Psoas muscle (tissue), 8 donors: ENCODE measurements around the gene PARP12. TPM values are rescaled to one million over a fixed set of nuclear protein-coding genes. Genes with fewer than 3 reads are reported as not detected.

Source experiments
- ATAC-seq, 4 donors: fragments of 200-7000 bp; cut with Tn5 transposase; one replicate each; pipeline ENCODE4 v1.9.1; 2020; ENCODE audit warnings: moderate library complexity in 3 of 4, mild to moderate bottlenecking in 2 of 4
- DNase-seq, 2 donors: peaks; one replicate each; pipeline ENCODE4 v3.0.0-alpha.2; 2020
- H3K27ac ChIP-seq: fragments of 200-600 bp; one replicate; pipeline ENCODE4 v1.8.0; 2022
- H3K27me3 ChIP-seq, 3 donors: fragments of 200-600 bp in 1 of 3; one replicate each; pipeline versions ENCODE4 v1.6.1 to v1.8.0; 2013 to 2022; ENCODE audit warnings: low read length in 2 of 3, mild to moderate bottlenecking in 2 of 3, moderate library complexity in 1 of 3; ENCODE audit not compliant: insufficient read depth in 3 of 3
- H3K36me3 ChIP-seq, 2 donors: fragments of 200-600 bp in 1 of 2; one replicate each; pipeline versions ENCODE4 v1.6.1 to v1.8.0; 2013 to 2022; ENCODE audit warnings: low read depth in 1 of 2, mild to moderate bottlenecking in 1 of 2, moderate library complexity in 1 of 2; ENCODE audit not compliant: insufficient read depth in 1 of 2
- H3K4me1 ChIP-seq: fragments of 200-600 bp; one replicate; pipeline ENCODE4 v1.8.0; 2022
- H3K4me3 ChIP-seq: fragments of 200-600 bp; one replicate; pipeline ENCODE4 v1.8.0; 2022; ENCODE audit warnings: mild to moderate bottlenecking
- H3K9me3 ChIP-seq: fragments of 200-600 bp; one replicate; pipeline ENCODE4 v1.8.0; 2022
- CTCF ChIP-seq: fragments of 200-600 bp; IDR thresholded peaks from one replicate; pipeline ENCODE4 v1.8.0; 2022; ENCODE audit warnings: antibody characterized with exemption
- WGBS, 3 donors: extraction: QIAGEN DNeasy Blood & Tissue Kit; methylation state at CpG; one replicate each; pipeline versions ENCODE4 v1.1.6 to v1.1.7; 2013; 5-methylcytosine and 5-hydroxymethylcytosine counted together
- intact Hi-C, 2 donors: fragments of 100-400 bp; cut with DNase I; formaldehyde crosslinking; loops; one replicate each; pipeline versions ENCODE4 v1.11.0 to v1.14.2; 2022
- polyA plus RNA-seq, 3 donors: library from polyadenylated mRNA; stranded (reverse); fragments of 200-250 nt; gene quantifications; one replicate each; pipeline ENCODE4 v1.2.3, GENCODE V29; 2013
- total RNA-seq, 4 donors: library from RNA; stranded (reverse); fragmentation: NEBNext Ultra II Directional in 2 of 4; extraction: Animal tissue kit (Norgen Biotek cat#: 25700) in 2 of 4; gene quantifications; one replicate each; pipeline versions ENCODE4 v1.2.1 to v1.2.4, GENCODE V29; 2021 to 2023
- donor health status: healthy with polysubstance abuse.
- donor health status: DM: no; HTN: no; CAD: no; lungs with moderate emphysema.
- donor health status: Bipolar disorder and iron deficiency.
- donor health status: healthy.
- donor health status: DM: yes; HTN: yes; CAD: no.
- donor health status: DM: no; HTN: no; CAD: no.
- donor health status: DM: no; HTN: no; CAD: no.
- donor health status: DM: yes; HTN: yes; CAD: no.

Gene PARP12
- total and polyA plus RNA-seq, 7 donors = 4.3 to 6.9 (median 5.2) TPM

- Histone ChIP-seq H3K27me3 (no peaks in the 10 kb centered on the region), H3K4me1 (no peaks in the 10 kb centered on the region), H3K4me3 (no peak overlapping the region), H3K27ac (no peak overlapping the region), H3K9me3 (no peaks in the 10 kb centered on the region), H3K36me3 (peaks cover 0 to 40% of the 10 kb centered on the region in 2 donors)
- 81 to 84% (median 83%) methylated on average over 2 of the region's 2 CpGs for WGBS, 3 donors
- ATAC-seq (no peak), DNase-seq (no peak)
- no peak for TF ChIP-seq CTCF
- intact Hi-C loops = no loop called here
These were observed 22.7 kb upstream of the PARP12 start for GRCh38 chr7:140085447-140085846.

GRCh38 chr7:140084972-140085371, 22.2 kb upstream of the PARP12 start:
- Histone ChIP-seq H3K9me3 (no peaks in the 10 kb centered on the region), H3K36me3 (peaks cover 0 to 35% of the 10 kb centered on the region in 2 donors), H3K4me1 (no peaks in the 10 kb centered on the region), H3K4me3 (no peak overlapping the region), H3K27me3 (no peaks in the 10 kb centered on the region), H3K27ac (no peak overlapping the region)
- TF ChIP-seq CTCF = no peak
- intact Hi-C loops = no loop called here
- ATAC-seq (no peak), DNase-seq (no peak)
- 69 to 76% (median 71%) methylated on average over 8 of the region's 8 CpGs for WGBS, 3 donors

GRCh38 chr7:140084142-140084655, 21.4 kb upstream of the PARP12 start:
- Histone ChIP-seq H3K4me3 (no peak overlapping the region), H3K9me3 (no peaks in the 10 kb centered on the region), H3K36me3 (peaks cover 0 to 27% of the 10 kb centered on the region in 2 donors), H3K4me1 (no peaks in the 10 kb centered on the region), H3K27me3 (no peaks in the 10 kb centered on the region), H3K27ac (no peak overlapping the region)
- WGBS, 3 donors = 79 to 88% (median 84%) methylated on average over 4 of the region's 4 CpGs
- DNase-seq (no peak), ATAC-seq (no peak)
- no peak for TF ChIP-seq CTCF
- intact Hi-C loops = no loop called here

- Histone ChIP-seq H3K27ac (no peak overlapping the region), H3K27me3 (no peaks in the 10 kb centered on the region), H3K4me1 (peaks cover 4% of the 10 kb centered on the region), H3K9me3 (no peaks in the 10 kb centered on the region), H3K36me3 (peaks cover 0 to 14% of the 10 kb centered on the region in 2 donors), H3K4me3 (no peak overlapping the region)
- ATAC-seq (peak in 2 of 4 donors; percentile 19 to 21), DNase-seq (no peak)
- no peak for TF ChIP-seq CTCF
- 82 to 90% (median 84%) methylated on average over 7 of the region's 7 CpGs for WGBS, 3 donors
- intact Hi-C loops = no loop called here
These were observed 20.0 kb upstream of the PARP12 start for GRCh38 chr7:140082770-140083169.

GRCh38 chr7:140081774-140082425, 19.1 kb upstream of the PARP12 start:
- no peaks in the 10 kb centered on the region for H3K9me3 ChIP-seq
- no peaks in the 10 kb centered on the region for H3K27me3 ChIP-seq
- WGBS, 3 donors = 84 to 87% (median 84%) methylated on average over 11 of the region's 11 CpGs
- ATAC-seq = no peak
- peaks cover 0 to 6% of the 10 kb centered on the region in 2 donors for H3K36me3 ChIP-seq
- intact Hi-C loops = no loop called here
- TF ChIP-seq CTCF = no peak
- no peak overlapping the region for H3K4me3 ChIP-seq
- no peak for DNase-seq
- H3K27ac ChIP-seq = no peak overlapping the region
- peaks cover 4% of the 10 kb centered on the region for H3K4me1 ChIP-seq
